GM19438 (cell line): ENCODE measurements around the gene DDX1.

Experiments used
- ATAC-seq: cut with Tn5 transposase; IDR thresholded peaks from one replicate; pipeline ENCODE4 v1.9.1; 2021; ENCODE audit warnings: low read depth; ENCODE audit not compliant: unreplicated experiment

DDX1 gene

DNA sequence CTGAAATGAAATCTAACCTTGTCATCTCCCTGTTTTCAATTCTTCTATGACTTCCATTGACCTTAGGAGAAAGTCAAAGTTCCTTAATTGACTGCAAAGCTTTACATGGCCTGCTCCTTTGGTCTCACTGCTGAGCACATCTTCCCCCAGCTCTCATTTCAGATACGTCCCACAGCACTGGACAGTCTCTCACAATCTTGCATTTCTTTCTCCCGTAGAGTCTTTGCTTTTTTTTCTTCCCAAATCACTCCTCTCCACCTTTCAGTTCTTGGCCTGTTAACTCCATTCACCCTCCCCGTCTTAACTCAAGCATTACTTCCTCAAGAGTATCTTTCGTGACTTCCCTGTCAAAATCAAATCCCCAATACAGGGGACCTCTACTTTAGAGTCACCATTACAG lies 67.2 kb downstream of the DDX1 start:
- ATAC-seq = no peak

DNA sequence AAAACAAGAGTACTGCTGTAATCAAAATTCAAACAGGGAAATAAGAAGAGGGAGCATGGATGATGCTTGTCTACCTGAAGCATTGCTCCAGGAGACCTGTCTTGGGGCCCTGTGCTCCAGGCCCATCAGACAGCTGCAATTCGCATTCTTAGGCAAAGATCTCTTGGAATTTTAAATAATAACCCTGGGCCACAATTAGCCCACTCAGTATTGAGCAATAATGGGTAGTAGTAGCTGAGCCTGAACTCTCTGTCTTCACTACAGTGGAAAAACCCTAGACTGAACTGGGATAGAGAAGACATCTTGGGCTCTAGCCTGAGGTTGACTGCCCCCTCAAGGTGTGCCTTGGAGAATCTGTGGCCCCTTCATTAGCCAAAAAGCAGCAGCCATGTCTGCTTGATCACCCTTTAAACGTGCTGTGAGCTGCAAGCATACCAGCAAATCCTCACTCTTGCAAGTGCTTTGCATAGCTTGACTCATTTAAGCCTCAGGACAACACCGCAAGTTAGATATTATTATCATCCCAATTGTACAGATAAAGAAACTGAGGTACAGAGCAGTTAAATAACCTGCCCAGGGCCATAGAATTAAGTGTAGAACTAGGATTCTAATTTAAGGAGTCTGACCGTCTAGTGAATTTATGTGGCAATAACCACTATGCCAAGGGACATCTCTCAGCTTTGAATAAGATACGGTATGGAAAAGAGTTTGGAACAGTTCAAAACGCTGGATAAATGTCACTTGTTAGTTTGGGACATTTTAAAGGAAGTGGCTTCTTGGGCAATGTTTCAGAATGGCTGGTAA lies 69.0 kb downstream of the DDX1 start:
- ATAC-seq = no peak

DNA sequence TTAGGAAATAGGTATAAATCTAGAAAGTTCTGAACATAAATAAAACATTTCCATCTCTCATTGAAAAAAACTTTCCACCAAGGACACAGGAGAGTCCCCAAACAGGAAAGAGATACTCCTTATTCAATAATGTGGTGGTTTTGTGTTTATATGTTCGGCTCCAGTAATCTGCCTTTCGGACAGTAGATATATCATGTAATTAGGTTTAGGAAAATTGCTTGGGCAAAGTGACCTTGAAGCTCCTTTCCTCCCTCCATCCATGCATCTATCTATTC lies 69.6 kb downstream of the DDX1 start:
- ATAC-seq = no peak

DNA sequence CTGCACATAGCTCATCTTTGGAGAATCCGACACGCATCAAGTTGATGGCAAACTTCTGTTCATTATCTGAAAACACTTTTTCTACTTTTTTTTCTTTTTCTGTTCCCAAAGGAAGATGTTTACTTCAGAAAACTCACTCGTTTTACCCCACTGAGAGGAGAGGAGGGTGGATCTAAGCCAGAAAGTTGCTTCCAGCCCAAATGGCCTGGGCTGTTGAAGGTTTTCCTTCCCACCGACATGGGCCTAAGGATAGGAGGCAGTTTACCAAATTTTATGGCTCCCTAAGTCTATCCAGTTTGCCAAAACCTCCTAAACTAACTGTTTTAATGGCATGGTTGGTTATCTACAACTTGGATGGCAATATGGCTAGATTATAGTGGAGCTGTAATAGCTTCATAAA lies 70.4 kb downstream of the DDX1 start:
- ATAC-seq = no peak

DNA sequence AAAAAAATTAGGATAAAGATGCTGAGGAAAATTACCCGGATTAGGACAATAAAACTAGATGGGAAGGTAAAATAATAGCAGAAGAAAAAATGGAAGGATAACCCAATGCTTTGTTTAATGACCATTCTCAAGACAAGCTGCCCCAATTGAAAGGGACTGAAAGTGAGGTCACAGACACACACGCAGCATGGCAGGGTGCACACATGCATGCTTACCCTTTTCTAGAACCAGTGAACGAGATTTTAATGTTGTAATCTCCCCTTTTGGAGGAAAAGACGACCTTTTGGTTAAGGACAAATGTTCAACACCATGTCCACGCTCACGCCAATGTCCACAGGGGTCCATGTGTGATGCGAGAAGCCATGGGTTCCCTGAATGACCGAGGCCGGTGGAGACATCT lies 70.9 kb downstream of the DDX1 start:
- ATAC-seq = no peak

DNA sequence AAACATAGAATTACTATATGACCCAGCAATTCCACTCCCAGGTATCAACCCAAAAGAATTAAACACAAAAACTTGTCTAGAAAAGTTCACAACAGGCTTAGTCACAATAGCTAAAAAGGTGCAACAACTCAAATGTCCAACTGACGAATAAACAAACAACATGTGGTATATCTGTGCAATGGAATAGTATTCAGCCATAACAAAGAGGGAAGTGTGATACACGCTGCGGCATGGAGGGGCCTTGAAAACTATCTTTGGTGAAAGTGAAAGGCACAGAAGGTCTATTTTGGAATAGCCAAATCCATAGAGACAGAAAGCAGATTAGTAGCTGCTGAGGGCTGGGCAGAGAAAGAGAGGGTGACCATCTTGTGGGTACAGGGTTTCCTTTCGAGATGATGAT lies 72.1 kb downstream of the DDX1 start:
- no peak for ATAC-seq

DNA sequence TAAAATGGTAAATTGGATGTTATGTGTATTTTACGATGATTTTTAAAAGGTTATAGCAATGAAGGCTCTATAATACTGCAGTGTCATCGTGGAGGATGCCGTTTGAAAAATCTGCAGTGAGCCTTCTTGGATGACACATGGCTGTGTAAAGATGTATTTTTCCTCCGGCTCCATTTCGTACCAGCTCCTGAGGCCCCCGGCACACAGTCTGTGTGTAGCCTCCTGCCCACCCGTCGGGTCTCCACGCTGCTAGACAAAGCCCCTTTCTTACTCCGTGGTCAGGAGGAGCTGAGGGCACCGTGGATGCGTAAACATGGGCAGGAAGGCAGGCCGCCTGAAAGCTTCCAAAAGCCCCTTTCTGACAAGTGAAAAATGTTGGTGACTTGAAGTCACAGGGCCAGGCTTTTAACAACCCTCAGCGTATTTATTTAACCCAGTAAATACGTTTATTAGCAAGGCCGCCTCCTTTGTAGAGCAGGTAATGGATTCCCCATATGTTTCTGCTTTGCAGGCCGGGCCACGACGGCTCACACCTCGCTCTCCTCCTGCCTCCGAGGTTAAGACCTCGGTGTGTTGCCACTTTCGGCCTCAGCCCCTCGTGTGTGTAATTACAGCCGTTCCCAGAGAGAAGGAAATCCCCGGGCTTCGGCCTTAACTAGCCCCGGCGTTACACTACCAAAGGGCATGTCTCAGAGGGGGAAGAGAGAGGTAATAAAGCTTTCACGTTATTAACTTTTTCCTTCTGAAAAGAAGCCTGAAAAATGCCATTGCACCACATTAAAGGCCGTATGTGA lies 72.8 kb downstream of the DDX1 start:
- no peak for ATAC-seq

DNA sequence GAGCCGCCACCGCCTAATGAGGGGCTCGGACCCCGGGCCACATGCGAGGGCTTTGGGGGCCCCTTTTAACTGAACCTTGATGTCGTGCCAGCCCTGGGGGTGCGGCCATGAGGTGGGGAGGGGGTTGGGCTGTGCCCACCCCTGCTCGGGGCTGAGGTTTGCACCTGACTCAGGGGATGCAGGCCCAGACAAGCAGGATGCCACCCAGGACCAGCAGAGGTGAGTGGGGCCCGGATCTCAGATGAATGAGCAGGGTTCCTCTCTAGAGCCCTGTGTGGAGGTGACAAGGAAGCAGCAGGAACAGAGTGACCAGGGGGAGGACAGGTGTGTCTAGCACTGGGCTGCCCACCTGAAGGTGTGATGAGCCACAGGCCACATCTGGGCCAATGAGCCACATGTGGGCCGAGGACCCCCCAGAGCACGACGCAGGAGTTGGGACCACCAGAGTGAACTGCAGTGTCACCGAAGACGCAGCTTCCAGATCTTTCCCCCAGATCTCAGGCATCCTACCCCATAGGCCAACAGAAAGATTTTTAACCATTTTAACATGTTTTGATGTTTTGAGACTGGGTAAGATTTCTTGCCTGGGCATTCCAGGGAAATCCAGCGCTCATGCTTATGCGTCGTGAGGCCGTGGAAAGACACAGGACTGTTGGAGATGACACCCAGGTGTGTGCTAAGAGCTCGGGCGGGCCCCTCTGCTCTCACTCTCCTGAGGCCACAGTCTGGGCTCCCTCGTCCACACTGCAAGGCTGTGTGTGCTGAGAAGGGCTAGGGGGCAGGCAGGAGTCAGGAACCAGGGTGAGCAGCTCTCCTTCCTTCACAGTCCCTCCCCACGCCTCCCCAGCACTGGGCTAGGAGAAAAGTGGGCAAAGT lies 73.6 kb downstream of the DDX1 start:
- no peak for ATAC-seq

DNA sequence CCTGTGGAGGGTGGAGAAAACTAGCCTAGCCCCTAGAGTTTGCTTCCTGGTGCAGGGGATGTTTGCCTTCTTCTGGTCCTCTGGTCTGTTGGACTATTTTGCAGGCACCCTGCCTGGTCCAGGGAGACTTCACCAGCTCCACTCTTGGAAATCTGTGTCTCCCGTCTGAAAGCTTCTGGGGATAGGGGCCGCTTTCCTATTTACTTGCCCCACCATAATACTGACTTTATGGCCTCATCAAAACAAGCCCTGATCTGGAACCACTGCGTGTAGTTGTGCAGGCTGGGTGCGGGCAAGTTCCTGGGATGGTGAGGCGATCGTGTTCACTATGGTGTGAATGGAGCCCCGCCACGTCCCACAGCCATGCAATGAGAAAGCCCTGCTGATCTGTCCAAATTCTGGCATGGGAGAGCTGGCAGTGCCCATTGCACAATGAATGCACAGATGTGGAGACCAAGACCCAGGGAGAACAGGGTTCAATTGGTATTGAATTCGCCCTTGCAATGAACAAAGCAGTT lies 74.3 kb downstream of the DDX1 start:
- ATAC-seq = no peak

DNA sequence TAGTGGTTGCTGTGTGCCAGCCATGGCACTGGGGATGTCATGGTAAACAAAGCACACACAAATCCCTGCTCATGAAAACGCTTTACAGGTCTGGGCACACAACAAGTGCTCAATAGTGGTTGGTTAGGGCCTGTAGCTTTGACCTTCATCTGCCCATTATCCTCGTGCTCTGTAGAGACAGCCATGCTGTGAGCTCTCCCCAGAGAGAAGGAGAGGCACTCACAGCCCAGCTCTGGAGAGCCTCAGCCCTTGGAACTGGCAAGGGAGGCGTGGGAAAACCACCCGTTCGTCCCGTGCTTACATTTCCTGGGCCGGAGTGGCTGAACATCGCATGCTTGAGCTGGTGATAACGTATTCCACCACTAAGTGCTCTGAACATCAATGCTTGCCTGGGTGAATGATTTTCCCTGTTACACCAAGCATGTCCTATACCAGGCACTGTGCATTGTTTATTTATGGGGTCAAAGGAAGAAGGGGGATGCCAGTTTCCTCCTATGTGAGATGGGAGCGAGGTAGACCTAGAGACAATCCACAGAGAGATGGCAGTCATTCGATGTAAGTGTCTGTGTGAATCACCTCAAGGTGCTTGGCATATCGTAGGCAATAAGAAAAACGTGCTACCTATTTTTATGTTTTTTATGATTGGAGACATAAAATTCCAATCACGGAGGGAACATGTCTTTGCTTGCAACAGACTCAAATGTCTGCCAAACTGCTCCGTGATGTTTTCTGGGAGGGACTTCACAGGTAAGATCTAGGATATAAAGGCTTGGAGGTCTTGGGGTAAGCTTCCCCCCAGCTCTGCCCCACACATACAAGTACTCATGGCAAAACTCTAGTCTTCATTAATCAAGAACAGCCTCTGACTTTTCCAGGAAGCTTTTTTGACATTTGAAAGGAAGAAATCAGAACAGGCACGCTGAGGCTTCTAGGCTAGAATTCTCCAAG lies 75.5 kb downstream of the DDX1 start:
- no peak for ATAC-seq

DNA sequence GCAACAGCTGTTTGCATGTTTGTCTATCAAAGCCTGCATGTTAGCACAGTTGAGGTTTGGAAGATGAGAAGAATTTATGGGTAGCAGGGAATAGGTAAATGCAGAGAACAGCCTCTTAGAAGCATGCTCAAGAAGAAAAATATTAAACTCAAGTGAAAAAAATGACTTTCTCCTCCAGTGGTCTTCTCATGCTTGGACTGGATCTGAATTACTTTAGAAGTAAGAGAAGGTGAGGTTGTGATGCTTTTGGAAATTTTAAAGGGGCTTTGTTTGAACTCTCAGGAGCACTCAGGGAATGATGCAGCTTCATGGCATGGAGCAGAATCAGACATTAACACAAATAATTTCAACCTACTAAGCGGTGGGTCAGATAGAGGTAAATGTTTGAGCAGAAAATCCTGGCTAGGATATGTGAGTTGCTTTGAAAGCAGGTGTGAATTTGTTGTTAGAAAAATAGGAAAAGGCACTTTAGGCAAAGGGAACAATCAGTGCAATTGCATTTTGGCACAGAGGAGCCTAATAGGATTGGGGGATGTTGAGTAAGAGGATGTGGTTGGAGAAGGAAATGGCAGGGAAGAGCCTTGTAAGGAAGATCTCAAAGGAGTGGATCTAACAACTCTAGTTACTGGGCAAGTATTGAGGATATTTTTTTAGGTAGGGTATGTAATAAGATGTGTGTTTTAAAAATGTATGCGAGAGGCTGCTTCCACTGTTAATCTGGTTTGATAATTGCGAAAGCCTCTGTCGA lies 76.3 kb downstream of the DDX1 start:
- ATAC-seq = no peak

DNA sequence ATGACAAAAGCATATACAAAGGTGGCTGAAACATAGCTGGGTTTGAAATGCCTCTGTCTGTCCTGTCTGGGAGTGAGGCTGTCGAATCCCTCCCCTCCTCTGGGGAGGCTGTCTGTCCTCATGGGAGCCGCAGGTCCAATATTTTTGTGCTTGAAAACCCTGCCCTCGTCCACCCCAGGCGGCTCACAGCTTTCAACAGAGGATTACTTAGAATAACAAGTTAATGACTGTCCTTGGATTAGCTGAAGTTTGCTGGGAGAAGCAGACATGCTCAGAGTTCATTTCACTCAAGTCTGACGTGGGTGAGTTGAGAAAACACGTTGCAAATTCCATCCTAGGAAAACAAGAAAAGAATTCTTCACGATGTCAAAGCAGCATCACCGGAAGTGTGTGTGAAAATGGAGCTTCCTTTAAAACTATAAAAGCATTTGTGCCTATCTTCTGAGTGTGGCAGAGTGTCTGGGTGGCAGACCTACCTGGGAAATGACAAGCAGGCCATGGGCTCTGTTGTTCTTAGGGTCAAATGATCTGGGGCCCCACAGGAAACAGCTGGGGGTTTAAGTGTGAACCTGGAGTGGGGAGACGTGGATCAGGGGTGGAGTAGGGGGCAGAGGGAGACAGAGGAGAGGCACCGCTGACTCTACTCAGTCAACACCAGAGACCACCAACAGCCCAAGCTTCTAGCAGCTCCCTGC lies 77.1 kb downstream of the DDX1 start:
- no peak for ATAC-seq

DNA sequence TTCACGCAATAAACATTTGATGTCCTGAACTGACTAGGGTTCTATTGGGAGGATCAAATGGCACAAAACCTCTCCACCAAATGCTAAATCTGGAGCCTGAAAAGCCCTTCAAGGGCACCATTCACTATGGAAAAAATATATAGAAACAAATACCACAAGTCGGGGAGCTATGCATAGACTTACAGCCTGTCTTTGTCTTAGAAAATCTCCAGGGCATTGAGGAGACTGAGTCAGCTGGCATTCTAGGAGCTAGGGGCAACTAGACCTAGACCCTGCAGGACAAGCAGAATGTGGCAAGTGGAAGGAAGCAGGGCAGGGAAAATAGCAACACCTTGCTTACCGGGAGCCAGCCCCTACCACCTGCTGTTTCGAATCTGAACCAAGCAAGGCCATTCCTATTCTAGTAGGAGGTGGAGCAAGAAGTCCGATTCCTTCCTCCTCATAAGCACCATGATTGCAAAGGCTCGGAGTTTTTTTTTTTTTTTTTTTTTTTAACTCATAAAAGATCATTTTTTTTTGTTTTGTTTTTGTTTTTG lies 77.8 kb downstream of the DDX1 start:
- ATAC-seq = no peak

DNA sequence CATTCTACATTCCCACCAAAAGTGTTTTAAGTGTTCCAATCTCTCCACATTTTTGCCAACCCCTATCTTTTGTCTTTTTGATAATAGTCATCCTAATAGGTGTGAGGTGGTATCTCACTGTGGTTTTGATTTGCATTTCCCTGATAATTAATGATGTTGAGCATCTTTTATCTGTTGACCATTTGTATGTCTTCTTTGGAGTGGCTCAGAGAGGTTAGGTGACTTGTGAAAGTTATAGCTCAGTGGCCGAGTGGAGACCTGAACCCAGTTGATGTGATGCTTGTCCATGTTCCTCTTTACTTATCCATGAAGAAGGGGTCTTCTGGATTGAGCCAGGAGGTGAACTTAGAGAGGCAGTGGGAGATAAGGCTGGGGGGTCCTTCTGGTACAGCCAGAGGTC lies 78.8 kb downstream of the DDX1 start:
- no peak for ATAC-seq

DNA sequence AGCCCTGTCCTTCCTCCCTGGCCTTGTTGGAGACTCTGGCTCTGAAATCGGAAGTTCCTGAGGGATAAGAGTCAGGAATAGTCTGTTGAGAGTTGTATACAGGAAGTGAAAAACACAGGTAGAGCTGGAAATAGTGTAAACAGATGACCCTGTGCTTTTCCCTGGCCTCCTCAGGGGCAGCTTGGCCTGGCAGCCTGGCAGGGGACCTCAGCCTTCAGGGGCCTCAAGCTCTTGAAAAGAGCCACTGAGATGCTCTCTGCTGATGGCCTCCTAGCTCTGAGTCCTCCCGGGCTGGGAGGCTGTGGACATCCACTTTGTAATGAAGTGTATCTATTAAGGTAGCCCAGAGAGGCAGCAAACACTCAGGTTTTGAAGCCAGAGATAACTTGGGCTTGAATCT lies 79.3 kb downstream of the DDX1 start:
- no peak for ATAC-seq

DNA sequence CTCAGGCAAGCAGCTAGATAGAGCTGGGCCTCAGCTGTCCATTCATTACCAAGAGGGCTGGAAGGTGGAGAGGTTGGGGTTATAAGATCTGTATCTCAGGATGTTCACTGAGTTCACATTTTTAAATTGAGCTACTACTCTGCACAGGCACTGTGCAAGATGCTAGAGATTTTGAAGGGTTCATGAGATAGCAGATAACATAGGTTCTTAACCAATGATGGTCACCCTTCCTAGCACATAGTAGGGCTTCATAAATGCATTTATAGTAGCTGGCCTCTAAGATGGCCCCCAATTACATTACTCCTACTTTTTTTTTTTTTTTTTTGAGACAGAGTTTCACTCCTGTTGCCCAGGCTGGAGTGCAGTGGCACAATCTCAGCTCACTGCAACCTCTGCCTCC lies 79.7 kb downstream of the DDX1 start:
- no peak for ATAC-seq

DNA sequence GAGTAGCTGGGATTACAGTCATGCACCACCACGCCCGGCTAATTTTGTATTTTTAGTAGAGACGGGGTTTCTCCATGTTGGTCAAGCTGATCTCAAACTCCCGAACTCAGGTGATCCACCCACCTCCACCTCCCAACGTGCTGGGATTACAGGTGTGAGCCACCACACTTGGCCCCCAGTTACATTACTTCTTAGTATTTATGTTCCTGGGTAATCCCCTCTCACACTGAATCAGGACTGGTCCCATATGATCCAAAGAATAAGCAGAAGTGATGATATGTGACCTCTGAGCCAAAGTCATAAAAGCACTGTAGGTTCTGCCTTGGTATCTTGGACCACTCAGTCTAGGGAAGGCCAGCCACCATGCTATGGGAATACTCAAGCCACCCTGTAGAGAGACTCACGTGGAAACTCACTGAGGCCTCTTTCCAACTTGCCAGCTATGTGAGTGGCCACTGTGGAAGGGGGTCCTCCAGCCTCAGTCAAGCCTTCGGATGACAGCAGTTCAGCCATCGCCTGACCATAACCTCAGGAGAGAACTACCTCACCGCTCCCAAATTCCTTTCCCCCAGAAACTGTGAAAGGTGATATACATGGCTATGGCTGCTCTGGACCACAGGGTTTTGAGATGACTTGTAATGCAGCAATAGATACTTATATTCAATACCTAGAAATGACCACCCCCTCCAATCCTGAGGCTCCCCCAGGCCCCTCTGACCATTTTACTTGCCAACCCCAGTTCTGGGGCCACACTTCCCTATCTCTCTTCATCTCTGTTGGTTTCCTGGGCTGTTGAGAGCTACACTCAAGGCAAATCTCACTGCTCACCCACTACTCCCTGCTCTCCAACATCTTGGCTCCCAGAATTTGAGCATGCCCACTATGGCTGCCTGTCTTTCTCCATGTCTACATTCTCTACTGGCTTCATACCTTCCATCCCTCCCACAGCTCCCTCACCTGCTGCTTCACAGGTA lies 80.5 kb downstream of the DDX1 start:
- ATAC-seq = no peak
